Activated CD4-positive, alpha-beta T cell treated with anti-CD3 and anti-CD28 coated beads, Interleukin-2, Interleukin-6, amounts not matched to agents 100 ng/mL and 50 ng/mL, durations not matched to agents 16 hours and 8 hours (primary cell): ENCODE data around the gene ARR3.
"Not testable (repeated sequence)": the region's sequence is repeated elsewhere in the genome, so short reads cannot be mapped to it uniquely, and the experiment has no call there.

Experiments
- DNase-seq: peaks from one replicate; pipeline ENCODE4 v3.0.0-alpha.2; 2020

The ARR3 gene

GRCh38 chrX:70281951-70282350, 13.8 kb downstream of the ARR3 start, which contains the start of gene RAB41:
TSS of gene RAB41 (plus strand) at chrX:70282172. CDS start at chrX:70282218, 46 bp downstream.
- no peak for DNase-seq

- DNase-seq: no peak
Observed at GRCh38 chrX:70289168-70289792, 21.1 kb downstream of the ARR3 start.

- peak; percentile 91 for DNase-seq
Observed at GRCh38 chrX:70289793-70290770, 21.9 kb downstream of the ARR3 start, which contains the start of the genes KIF4A and PDZD11. TSS of gene KIF4A (plus strand) at chrX:70290104. CDS start at chrX:70290459, 355 bp downstream. TSS of gene PDZD11 (minus strand) at chrX:70289927. CDS start at chrX:70289341, 586 bp downstream.

DNA sequence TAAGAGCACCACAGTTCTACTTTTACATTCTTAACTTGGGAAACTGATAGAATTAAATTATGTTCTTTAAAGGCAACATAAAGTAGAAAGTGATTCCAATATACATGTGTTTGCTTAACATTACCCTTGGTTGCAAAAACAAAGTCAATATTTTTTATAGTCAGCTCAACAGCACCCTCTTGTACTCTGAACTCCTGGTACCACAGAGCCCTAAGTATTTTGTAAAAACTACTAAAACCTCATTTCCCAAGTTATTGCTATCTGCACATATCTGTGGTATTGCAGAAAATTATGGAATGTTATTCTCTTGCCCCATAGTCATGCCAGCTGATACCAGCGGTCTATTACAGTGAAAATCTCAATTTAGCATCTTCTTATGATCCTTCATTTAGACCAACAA, 24.7 kb downstream of the ARR3 start:
- DNase-seq: no peak

DNA sequence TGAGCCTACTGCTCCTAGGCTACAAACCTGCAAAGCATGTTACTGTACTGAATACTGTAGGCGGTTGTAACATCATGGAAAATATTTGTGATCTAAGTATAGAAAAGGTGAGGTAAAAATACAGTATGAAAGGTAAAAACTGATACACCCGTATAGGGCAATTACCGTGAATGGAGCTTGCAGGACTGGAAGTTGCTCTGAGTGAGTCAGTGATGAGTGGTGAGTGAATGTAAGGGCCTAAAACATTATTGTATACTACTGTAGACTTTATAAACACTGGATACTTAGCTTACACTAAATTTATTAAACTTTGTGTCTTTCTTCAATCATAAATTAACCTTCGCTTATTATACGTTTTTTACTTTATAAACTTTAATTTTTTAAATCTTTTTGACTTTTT, 25.5 kb downstream of the ARR3 start:
- DNase-seq: no peak

DNA sequence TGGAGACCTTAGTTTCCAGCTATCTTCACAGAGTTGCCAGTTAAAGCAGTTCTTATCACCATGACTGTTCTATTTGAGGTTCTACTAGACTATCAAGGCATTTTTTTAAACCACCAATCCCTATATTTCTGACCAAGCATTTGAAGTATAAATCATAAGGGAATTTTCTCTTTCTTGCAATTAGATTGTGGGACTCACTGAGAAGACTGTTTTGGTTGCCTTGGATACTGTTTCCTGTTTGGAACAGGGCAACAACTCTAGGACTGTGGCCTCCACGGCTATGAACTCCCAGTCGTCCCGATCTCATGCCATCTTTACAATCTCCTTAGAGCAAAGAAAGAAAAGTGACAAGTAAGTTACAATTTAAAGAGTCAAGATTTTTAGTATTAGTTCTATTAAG, 33.6 kb downstream of the ARR3 start:
- DNase-seq: no peak

DNA sequence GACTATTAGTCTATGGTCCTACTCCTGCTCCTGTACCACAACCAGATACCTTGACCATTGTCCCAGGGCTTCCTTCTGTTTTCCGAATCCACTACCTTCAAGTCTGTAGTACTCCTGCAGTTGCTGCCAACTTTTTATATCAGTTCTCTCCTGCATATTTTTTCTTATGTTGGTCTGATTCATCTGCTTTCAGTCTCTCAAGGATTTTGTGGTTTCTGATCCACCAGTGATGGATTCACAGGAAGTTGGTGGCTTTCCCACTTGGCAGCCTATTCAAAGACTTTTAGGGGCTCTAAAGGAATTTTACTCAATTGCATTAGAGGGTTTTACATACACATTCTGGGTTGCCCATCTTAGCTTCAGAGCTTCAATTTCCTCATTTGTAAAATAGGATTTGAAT, 45.4 kb downstream of the ARR3 start:
- DNase-seq: no peak

GRCh38 chrX:70322784-70323183, 54.6 kb downstream of the ARR3 start:
- no peak for DNase-seq

DNA sequence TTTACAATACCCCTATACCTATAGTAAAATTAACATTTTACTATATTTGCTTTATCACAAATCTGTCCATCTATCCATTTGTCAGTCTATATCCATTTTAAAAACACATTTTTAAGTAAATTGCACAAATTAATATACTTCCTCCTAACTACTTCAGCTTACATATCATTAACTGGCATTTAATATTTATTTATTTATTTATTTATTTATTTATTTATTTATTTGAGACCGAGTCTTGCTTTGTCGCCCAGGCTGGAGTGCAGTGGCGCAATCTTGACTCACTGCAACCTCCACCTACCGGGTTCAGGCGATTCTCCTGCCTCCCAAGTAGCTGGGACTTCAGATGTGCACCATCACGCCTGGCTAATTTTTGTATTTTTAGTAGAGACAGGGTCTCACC, 55.5 kb downstream of the ARR3 start:
- not testable (repeated sequence) for DNase-seq

GRCh38 chrX:70324326-70324725, 56.2 kb downstream of the ARR3 start:
- DNase-seq: no peak

GRCh38 chrX:70331161-70331560, 63.0 kb downstream of the ARR3 start:
- no peak for DNase-seq
